PC-3 (cell line): ENCODE measurements around the gene AIRE. TPM values are rescaled to one million over a fixed set of nuclear protein-coding genes. Genes with fewer than 3 reads are reported as not detected.

Source experiments
- ATAC-seq: fragments of 200-7000 bp; cut with Tn5 transposase; 2 replicates; pipeline ENCODE4 v1.9.1; 2020; ENCODE audit warnings: mild to moderate bottlenecking, moderate library complexity
- BruUV-seq: library from RNA; stranded (reverse); fragments of 400-500 nt; replicated peaks from 2 replicates; lab custom pipeline; 2021; lab: Mats Ljungman, UMichigan
- CTCF ChIA-PET: fragments of 300-600 bp; sonication (Branson Sonifier 250); formaldehyde crosslinking; loops from one replicate; lab custom pipeline; 2022; ENCODE audit warnings: antibody characterized with exemption; lab: Charles Lee
- POLR2A ChIA-PET: fragments of 300-600 bp; sonication (Branson Sonifier 250); formaldehyde crosslinking; loops from one replicate; lab custom pipeline; 2022; ENCODE audit warnings: antibody characterized with exemption; ENCODE audit not compliant: unreplicated experiment; lab: Charles Lee
- DNase-seq: peaks from one replicate; pipeline ENCODE4 v3.0.0-alpha.2; 2015
- H2AFZ ChIP-seq: fragments of 300-600 bp; sonication (generic); 2 replicates; pipeline ENCODE4 v1.6.0; 2016; ENCODE audit warnings: antibody characterized with exemption, low read length
- H3F3A ChIP-seq: fragments of 300-600 bp; sonication (generic); one replicate; pipeline ENCODE4 v1.6.0; 2017; ENCODE audit warnings: antibody characterized with exemption, low read length, control low read depth, mild to moderate bottlenecking; ENCODE audit not compliant: unreplicated experiment
- H3K27ac ChIP-seq: fragments of 300-600 bp; sonication (generic); 2 replicates; pipeline ENCODE4 v1.5.1; 2016; ENCODE audit warnings: mild to moderate bottlenecking, low read length
- H3K27me3 ChIP-seq: fragments of 300-600 bp; sonication (generic); 2 replicates; pipeline ENCODE4 v1.6.1; 2016; ENCODE audit warnings: low read length, mixed read lengths
- H3K36me3 ChIP-seq: fragments of 300-600 bp; sonication (generic); 2 replicates; pipeline ENCODE4 v1.6.1; 2016; ENCODE audit warnings: low read depth, mixed run types, low read length, mixed read lengths
- H3K4me1 ChIP-seq: fragments of 300-600 bp; sonication (generic); 2 replicates; pipeline ENCODE4 v1.5.1; 2016; ENCODE audit warnings: low read length; ENCODE audit not compliant: insufficient read depth
- H3K4me2 ChIP-seq: fragments of 300-600 bp; sonication (generic); 2 replicates; pipeline ENCODE4 v1.6.0; 2016; ENCODE audit warnings: low read length
- H3K4me3 ChIP-seq: fragments of 300-600 bp; sonication (generic); 2 replicates; pipeline ENCODE4 v1.5.1; 2016; ENCODE audit warnings: mild to moderate bottlenecking, low read length, mixed read lengths
- H3K79me2 ChIP-seq: fragments of 300-600 bp; sonication (generic); 2 replicates; pipeline ENCODE4 v1.6.1; 2017; ENCODE audit warnings: low read length, mixed read lengths
- H3K9ac ChIP-seq: fragments of 300-600 bp; sonication (generic); 2 replicates; pipeline ENCODE4 v1.6.0; 2016; ENCODE audit warnings: mild to moderate bottlenecking, low read length
- H3K9me2 ChIP-seq: fragments of 300-600 bp; sonication (generic); replicated peaks from 2 replicates; pipeline ENCODE4 v1.6.1; 2016; ENCODE audit warnings: mixed run types, low read length, mixed read lengths
- H3K9me3 ChIP-seq: fragments of 300-600 bp; sonication (generic); 2 replicates; pipeline ENCODE4 v1.6.1; 2016; ENCODE audit warnings: low read length, mixed read lengths
- H4K20me1 ChIP-seq: fragments of 300-600 bp; sonication (generic); 2 replicates; pipeline ENCODE4 v1.6.1; 2016; ENCODE audit warnings: low read length, mixed read lengths
- EZH2 ChIP-seq: fragments of 300-600 bp; sonication (generic); IDR thresholded peaks from one replicate; pipeline ENCODE4 v1.6.1; 2017; ENCODE audit warnings: antibody characterized with exemption, mild to moderate bottlenecking, low read length; ENCODE audit not compliant: unreplicated experiment
- EZH2phosphoT487 ChIP-seq: fragments of 300-600 bp; sonication (generic); IDR thresholded peaks from 2 replicates; pipeline ENCODE4 v1.6.1; 2018; ENCODE audit warnings: mild to moderate bottlenecking, antibody characterized with exemption, low read length, borderline replicate concordance
- intact Hi-C: fragments of 100-400 bp; cut with micrococcal nuclease; formaldehyde crosslinking; loops from 2 replicates; pipeline ENCODE4 v1.9.0; 2023
- total RNA-seq: library from RNA; depleted of rRNA; stranded (reverse); fragments of >200 nt; gene quantifications from 2 replicates; pipeline ENCODE4 v1.2.3, GENCODE V29; 2014
- TF ChIP-seq, protein P1 (sequence below): fragments of 300-600 bp; sonication (generic); conservative IDR thresholded peaks from 2 replicates; pipeline ENCODE4 v1.5.1; 2017; ENCODE audit warnings: antibody characterized with exemption, low read depth, mild to moderate bottlenecking, low read length

Gene AIRE
- total RNA-seq, 1 experiment from 2014 or later: not detected

- Histone ChIP-seq H3K4me2 (peak overlapping the region; percentile 56), H3K9me3 (no peaks in the 10 kb centered on the region), H3K36me3 (no peaks in the 10 kb centered on the region), H4K20me1 (peaks cover 23% of the 10 kb centered on the region; the same call in 1 of the 2 replicates), H3K79me2 (peaks cover 29% of the 10 kb centered on the region), H3K27me3 (no peaks in the 10 kb centered on the region), H3F3A (no peaks in the 10 kb centered on the region), H3K9ac (no peak overlapping the region), H3K27ac (peak overlapping the region; percentile 28), H3K4me1 (peaks cover 36% of the 10 kb centered on the region), H3K4me3 (no peak overlapping the region), H3K9me2 (no peaks in the 10 kb centered on the region), H2AFZ (no peak overlapping the region)
- TF ChIP-seq EZH2phosphoT487: no peak
- TF ChIP-seq, protein P1, sequence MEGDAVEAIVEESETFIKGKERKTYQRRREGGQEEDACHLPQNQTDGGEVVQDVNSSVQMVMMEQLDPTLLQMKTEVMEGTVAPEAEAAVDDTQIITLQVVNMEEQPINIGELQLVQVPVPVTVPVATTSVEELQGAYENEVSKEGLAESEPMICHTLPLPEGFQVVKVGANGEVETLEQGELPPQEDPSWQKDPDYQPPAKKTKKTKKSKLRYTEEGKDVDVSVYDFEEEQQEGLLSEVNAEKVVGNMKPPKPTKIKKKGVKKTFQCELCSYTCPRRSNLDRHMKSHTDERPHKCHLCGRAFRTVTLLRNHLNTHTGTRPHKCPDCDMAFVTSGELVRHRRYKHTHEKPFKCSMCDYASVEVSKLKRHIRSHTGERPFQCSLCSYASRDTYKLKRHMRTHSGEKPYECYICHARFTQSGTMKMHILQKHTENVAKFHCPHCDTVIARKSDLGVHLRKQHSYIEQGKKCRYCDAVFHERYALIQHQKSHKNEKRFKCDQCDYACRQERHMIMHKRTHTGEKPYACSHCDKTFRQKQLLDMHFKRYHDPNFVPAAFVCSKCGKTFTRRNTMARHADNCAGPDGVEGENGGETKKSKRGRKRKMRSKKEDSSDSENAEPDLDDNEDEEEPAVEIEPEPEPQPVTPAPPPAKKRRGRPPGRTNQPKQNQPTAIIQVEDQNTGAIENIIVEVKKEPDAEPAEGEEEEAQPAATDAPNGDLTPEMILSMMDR: peak; percentile 50
- ATAC-seq: no peak
- ChIA-PET CTCF (interaction anchor here (0.6 kb wide), 1 partner anchor 28 kb away, joined by 8 read pairs; no protein-coding TSS in a partner anchor), POLR2A (no interaction called here)
- BruUV-seq: no TSS peak
- peak; percentile 45 for DNase-seq
- intact Hi-C loops: no loop called here
Measured at GRCh38 chr21:44298301-44298700, 12.6 kb downstream of the AIRE start.

GRCh38 chr21:44299085-44299457 lies 13.4 kb downstream of the AIRE start:
- ATAC-seq: no peak

More at GRCh38 chr21:44299085-44299457, 13.4 kb downstream of the AIRE start:
- no peaks in the 10 kb centered on the region for H3K36me3 ChIP-seq
- H3K9me2 ChIP-seq: no peaks in the 10 kb centered on the region
- no peaks in the 10 kb centered on the region for H3K27me3 ChIP-seq
- H3K79me2 ChIP-seq: peaks cover 37% of the 10 kb centered on the region
- CTCF ChIA-PET: no interaction called here
- intact Hi-C loops: no loop called here
- H2AFZ ChIP-seq: peak overlapping the region; percentile 77
- TF ChIP-seq, protein P1: no peak
- no peak for TF ChIP-seq EZH2phosphoT487
- TF ChIP-seq EZH2: no peak
- peak overlapping the region; percentile 85 for H3K4me3 ChIP-seq
- peaks cover 36% of the 10 kb centered on the region for H3K4me1 ChIP-seq
- H4K20me1 ChIP-seq: peaks cover 29% of the 10 kb centered on the region
- no peaks in the 10 kb centered on the region for H3K9me3 ChIP-seq
- no peaks in the 10 kb centered on the region for H3F3A ChIP-seq
- POLR2A ChIA-PET: no interaction called here
- peak overlapping the region; percentile 46 for H3K27ac ChIP-seq
- H3K4me2 ChIP-seq: peak overlapping the region; percentile 94
- no TSS peak for BruUV-seq
- H3K9ac ChIP-seq: peak overlapping the region; percentile 84
- DNase-seq: peak; percentile 13
